HCT116 (cell line): ENCODE measurements around the gene ARHGAP45. TPM values are rescaled to one million over a fixed set of nuclear protein-coding genes. Genes with fewer than 3 reads are reported as not detected.
A peak's percentile ranks its signal among the peaks of the same experiment; 100 is the strongest.

Experiments
- ATAC-seq: fragments of 200-7000 bp; cut with Tn5 transposase; 2 replicates; pipeline ENCODE4 v1.9.1; 2020; ENCODE audit warnings: mild to moderate bottlenecking, moderate library complexity
- BruUV-seq: library from RNA; stranded (reverse); fragments of 400-500 nt; replicated peaks from 2 replicates; lab custom pipeline; 2021; lab: Mats Ljungman, UMichigan
- CTCF ChIA-PET: fragments of 300-600 bp; sonication (Branson Sonifier 250); formaldehyde crosslinking; loops from one replicate; lab custom pipeline; 2021; ENCODE audit warnings: antibody characterized with exemption; lab: Charles Lee
- POLR2A ChIA-PET: fragments of 300-600, 350-600 bp; sonication (Branson Sonifier 250); formaldehyde crosslinking; loops from one replicate; lab custom pipeline; 2021; ENCODE audit warnings: antibody characterized with exemption; lab: Charles Lee
- RAD21 ChIA-PET, 2 experiments: fragments of 300-600 bp; sonication (Branson Sonifier 250); formaldehyde crosslinking; loops; one replicate each; lab custom pipeline; 2023; ENCODE audit warnings: low total read pairs in 2 of 2; ENCODE audit not compliant: uncharacterized antibody in 2 of 2, unreplicated experiment in 2 of 2, low non-redundant PET in 1 of 2; lab: Charles Lee
- DNase-seq: peaks from one replicate; pipeline ENCODE4 v3.0.0-alpha.2; 2010; ENCODE audit warnings: low read depth, low spot score
- H2AFZ ChIP-seq: fragments of 200-600 bp; shearing (Covaris generic), sonication (generic); 2 replicates; pipeline ENCODE4 v1.6.1; 2017; ENCODE audit warnings: low read depth, mixed run types, mixed read lengths, antibody characterized with exemption, low read length; ENCODE audit not compliant: poor library complexity, severe bottlenecking
- H3K27ac ChIP-seq: 2 replicates; pipeline ENCODE4 v1.5.1; 2012; ENCODE audit warnings: low read depth, low read length
- H3K27me3 ChIP-seq: fragments of 200-600 bp; sonication (generic); 2 replicates; pipeline ENCODE4 v1.6.1; 2016; ENCODE audit warnings: mixed run types, low read length, mixed read lengths; ENCODE audit not compliant: insufficient read depth
- H3K36me3 ChIP-seq, 2 experiments: fragments of 200-500 bp in 1 of 2; fragments of 200-600 bp in 1 of 2; sonication (Bioruptor generic) in 1 of 2; sonication (generic) in 1 of 2; 2 replicates each; pipeline versions ENCODE4 v1.5.1 to v1.6.1; 2014 to 2016; ENCODE audit warnings: low read length in 2 of 2, inconsistent platforms in 1 of 2, mixed read lengths in 1 of 2, mixed run types in 1 of 2; ENCODE audit not compliant: insufficient read depth in 2 of 2, control insufficient read depth in 1 of 2
- H3K4me1 ChIP-seq, 2 experiments: fragments of 200-600 bp in 1 of 2; sonication (generic) in 1 of 2; 2 replicates each; pipeline versions ENCODE4 v1.5.1 to v1.6.1; 2012 to 2017; ENCODE audit warnings: low read length in 2 of 2, inconsistent platforms in 1 of 2, mild to moderate bottlenecking in 1 of 2, mixed read lengths in 1 of 2, mixed run types in 1 of 2, moderate library complexity in 1 of 2; ENCODE audit not compliant: insufficient read depth in 2 of 2, control insufficient read depth in 1 of 2
- H3K4me2 ChIP-seq: fragments of 200-600 bp; sonication (generic); 2 replicates; pipeline ENCODE4 v1.6.1; 2017; ENCODE audit warnings: mixed run types, low read length, mixed read lengths
- H3K4me3 ChIP-seq, 2 experiments: fragments of 200-600 bp in 1 of 2; sonication (generic) in 1 of 2; replicated peaks in 1 of 2; 2 replicates each; pipeline ENCODE4 v1.5.1; 2011 to 2016; ENCODE audit warnings: low read length in 2 of 2, control low read depth in 1 of 2, low read depth in 1 of 2, mild to moderate bottlenecking in 1 of 2, mixed read lengths in 1 of 2, mixed run types in 1 of 2
- H3K79me2 ChIP-seq: fragments of 200-600 bp; sonication (generic); 2 replicates; pipeline ENCODE4 v1.6.1; 2017; ENCODE audit warnings: mild to moderate bottlenecking, mixed run types, low read length, moderate library complexity, mixed read lengths; ENCODE audit not compliant: insufficient read depth
- H3K9ac ChIP-seq: fragments of 200-600 bp; sonication (generic); 2 replicates; pipeline ENCODE4 v1.6.1; 2016; ENCODE audit warnings: low read length, mixed read lengths
- H3K9me2 ChIP-seq: fragments of 200-600 bp; sonication (generic), shearing (Covaris generic); 2 replicates; pipeline ENCODE4 v1.6.1; 2017; ENCODE audit warnings: mixed run types, mild to moderate bottlenecking, moderate library complexity; ENCODE audit not compliant: insufficient read depth
- H3K9me3 ChIP-seq, 2 experiments: fragments of 200-500 bp in 1 of 2; fragments of 200-600 bp in 1 of 2; sonication (Bioruptor generic) in 1 of 2; sonication (generic) in 1 of 2; 2 replicates each; pipeline ENCODE4 v1.6.1; 2014 to 2017; ENCODE audit warnings: low read length in 2 of 2, mixed read lengths in 2 of 2, inconsistent platforms in 1 of 2, low read depth in 1 of 2, mild to moderate bottlenecking in 1 of 2, mixed run types in 1 of 2, moderate library complexity in 1 of 2; ENCODE audit not compliant: control insufficient read depth in 1 of 2, insufficient read depth in 1 of 2
- H4K20me1 ChIP-seq: fragments of 200-600 bp; sonication (generic), shearing (Covaris generic); 2 replicates; pipeline ENCODE4 v1.6.1; 2017; ENCODE audit warnings: mixed run types, mild to moderate bottlenecking, moderate library complexity; ENCODE audit not compliant: insufficient read depth
- CBX3 ChIP-seq: IDR thresholded peaks from 2 replicates; pipeline ENCODE4 v1.6.1; 2012; ENCODE audit warnings: low read depth
- CEBPB ChIP-seq: IDR thresholded peaks from 2 replicates; pipeline ENCODE4 v1.6.1; 2012; ENCODE audit warnings: low read depth
- EGR1 ChIP-seq: IDR thresholded peaks from 2 replicates; pipeline ENCODE4 v1.6.1; 2012; ENCODE audit warnings: low read depth
- FOSL1 ChIP-seq: IDR thresholded peaks from 2 replicates; pipeline ENCODE4 v1.6.1; 2012; ENCODE audit warnings: low read depth
- POLR2A ChIP-seq: IDR thresholded peaks from 2 replicates; pipeline ENCODE4 v1.7.0; 2011; ENCODE audit warnings: borderline replicate concordance; ENCODE audit not compliant: insufficient read depth, insufficient read length; ENCODE audit errors: extremely low read depth
- POLR2AphosphoS5 ChIP-seq: IDR thresholded peaks from 2 replicates; pipeline ENCODE4 v1.6.1; 2011; ENCODE audit warnings: mild to moderate bottlenecking, low read depth, low read length, moderate library complexity
- SP1 ChIP-seq: IDR thresholded peaks from 2 replicates; pipeline ENCODE4 v1.6.1; 2012; ENCODE audit warnings: low read depth
- SRF ChIP-seq: IDR thresholded peaks from 2 replicates; pipeline ENCODE4 v1.6.1; 2012; ENCODE audit warnings: low read depth
- TCF7L2 ChIP-seq: IDR thresholded peaks from 2 replicates; pipeline ENCODE4 v1.7.0; 2011; ENCODE audit warnings: borderline replicate concordance, inconsistent platforms; ENCODE audit not compliant: insufficient read depth, insufficient read length; ENCODE audit errors: extremely low read depth
- YY1 ChIP-seq: IDR thresholded peaks from 2 replicates; pipeline ENCODE4 v1.6.1; 2011; ENCODE audit warnings: low read length, low read depth, moderate library complexity, mild to moderate bottlenecking; ENCODE audit not compliant: insufficient replicate concordance; ENCODE audit errors: extremely low read depth
- ZNF274 ChIP-seq: fragments of 200-500 bp; sonication (Bioruptor generic); IDR thresholded peaks from 2 replicates; pipeline ENCODE4 v1.6.1; 2014; ENCODE audit warnings: mild to moderate bottlenecking, low read depth, low read length, inconsistent platforms
- intact Hi-C: fragments of 100-400 bp; cut with micrococcal nuclease; formaldehyde crosslinking; loops from 2 replicates; pipeline ENCODE4 v1.10.0; 2022
- total RNA-seq: library from RNA; stranded (reverse); gene quantifications from one replicate; pipeline ENCODE4 v1.2.1, GENCODE V29; 2021; ENCODE audit not compliant: unreplicated experiment

Gene ARHGAP45
- total RNA-seq, 1 experiment from 2014 or later: 30.4 TPM

GRCh38 chr19:1028062-1028926 lies 38.7 kb upstream of the ARHGAP45 start:
- H3K79me2 ChIP-seq: peaks cover 55% of the 10 kb centered on the region

DNA sequence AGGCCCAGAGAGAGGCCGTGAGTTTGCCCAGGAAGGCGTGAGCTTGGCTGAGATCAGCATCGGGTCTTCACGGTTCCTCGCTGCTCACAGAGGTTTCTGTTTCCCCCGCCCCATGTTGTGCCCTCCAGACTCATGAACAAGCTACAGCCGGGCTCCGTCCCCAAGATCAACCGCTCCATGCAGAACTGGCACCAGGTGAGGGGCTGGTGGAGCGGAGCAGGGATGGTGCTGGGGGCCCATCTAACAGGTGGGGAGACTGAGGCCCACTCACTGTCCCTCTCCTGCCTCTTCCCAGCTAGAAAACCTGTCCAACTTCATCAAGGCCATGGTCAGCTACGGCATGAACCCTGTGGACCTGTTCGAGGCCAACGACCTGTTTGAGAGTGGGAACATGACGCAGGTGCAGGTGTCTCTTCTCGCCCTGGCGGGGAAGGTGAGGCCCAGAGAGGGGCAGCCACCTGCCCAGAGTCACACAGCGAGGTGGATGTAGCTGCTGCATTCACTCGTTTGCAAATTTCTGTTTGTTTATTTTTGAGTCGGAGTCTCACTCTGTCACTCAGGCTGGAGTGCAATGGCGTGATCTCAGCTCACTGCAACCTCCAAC lies 34.6 kb upstream of the ARHGAP45 start:
- Histone ChIP-seq H3K9me2 (no peaks in the 10 kb centered on the region), H3K4me1 (peaks cover 11 to 19% of the 10 kb centered on the region in 2 experiments), H3K79me2 (peaks cover 50% of the 10 kb centered on the region), H3K9ac (no peak overlapping the region), H4K20me1 (no peaks in the 10 kb centered on the region), H3K36me3 (peaks cover 24 to 25% of the 10 kb centered on the region in 2 experiments; a peak in 3 of 4 replicates), H3K4me2 (no peak overlapping the region), H3K27ac (no peak overlapping the region), H3K27me3 (no peaks in the 10 kb centered on the region), H3K4me3 (no peak overlapping the region), H2AFZ (no peak overlapping the region), H3K9me3 (no peaks in the 10 kb centered on the region)
- ChIA-PET POLR2A (no interaction called here), CTCF (no interaction called here), RAD21 (no interaction called here)
- ATAC-seq (no peak), DNase-seq (no peak)
- intact Hi-C loops: no loop called here
- TF ChIP-seq EGR1 (no peak), SRF (no peak), ZNF274 (no peak), POLR2AphosphoS5 (no peak), CEBPB (no peak), FOSL1 (no peak), YY1 (no peak), POLR2A (no peak), SP1 (no peak)
- no TSS peak for BruUV-seq

More at GRCh38 chr19:1028062-1028926, 38.7 kb upstream of the ARHGAP45 start:
- H3K36me3 ChIP-seq: peaks cover 20% of the 10 kb centered on the region in 2 experiments; a peak in 3 of 4 replicates
- TF ChIP-seq SP1: peak; percentile 37; the same call in 1 of the 2 replicates
- TF ChIP-seq CBX3: no peak
- peak; percentile 97 for TF ChIP-seq TCF7L2
- TF ChIP-seq POLR2AphosphoS5: peak; percentile 69
- TF ChIP-seq, all 23 proteins: peak for 3
- H3K4me1 ChIP-seq: peaks cover 24 to 32% of the 10 kb centered on the region in 2 experiments
- no TSS peak for BruUV-seq
- ATAC-seq (peak; percentile 67), DNase-seq (peak; percentile 52)
- peak overlapping the region; percentile 95 to 99 for H3K4me3 ChIP-seq
- peak overlapping the region; percentile 96 for H3K4me2 ChIP-seq
- H4K20me1 ChIP-seq: no peaks in the 10 kb centered on the region
- intact Hi-C loops: loop anchor here (5.0 to 10.0 kb wide), 2 partner anchors 74 to 217 kb away; partner anchors contain the start of genes ATP5F1D, GPX4 and MIDN
- ChIA-PET RAD21 (interaction anchor here (0.6 to 0.7 kb wide), 3 partner anchors 20 to 463 kb away, joined by 3 to 5 read pairs (median 3); partner anchors contain the start of gene REEP6 (in 1 of the 2)), POLR2A (interaction anchor here (0.8 to 7.3 kb wide), 5 partner anchors 12 to 241 kb away, joined by 3 to 85 read pairs (median 6); partner anchors contain the start of genes ABCA7 and CIRBP), CTCF (interaction anchor here (1.4 to 2.9 kb wide), 3 partner anchors 12 to 36 kb away, joined by 3 to 9 read pairs (median 7); partner anchors contain the start of gene ABCA7)
- H2AFZ ChIP-seq: no peak overlapping the region
- H3K27ac ChIP-seq: peak overlapping the region; percentile 99
- peak overlapping the region; percentile 98 for H3K9ac ChIP-seq
- no peaks in the 10 kb centered on the region for H3K9me2 ChIP-seq
- H3K27me3 ChIP-seq: no peaks in the 10 kb centered on the region
- no peaks in the 10 kb centered on the region for H3K9me3 ChIP-seq
